ENCODE measurements around the gene OPA1. TPM values are rescaled to one million over a fixed set of nuclear protein-coding genes. Genes with fewer than 3 reads are reported as not detected.

OPA1 gene
- total RNA-seq, 1 experiment from 2014 or later = 63.0 TPM

DNA sequence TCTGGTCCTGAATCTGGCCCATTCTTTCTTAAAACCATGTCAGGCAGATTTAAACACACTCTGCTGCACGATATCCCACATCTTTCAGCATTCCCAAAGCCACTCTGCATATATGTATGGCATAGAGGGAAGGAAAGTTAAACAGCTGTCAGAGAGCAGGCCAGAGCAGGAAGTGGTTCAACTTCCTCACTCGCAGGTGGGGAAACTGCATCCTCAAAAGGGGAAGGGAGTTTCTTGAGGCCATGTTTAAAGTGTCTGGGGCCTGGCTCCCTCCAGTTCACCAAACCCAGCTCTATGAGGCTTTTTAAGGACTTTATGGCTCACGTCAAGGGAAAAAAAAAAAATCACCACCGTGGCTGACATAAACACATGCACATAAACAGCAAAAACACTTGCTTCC lies 123.1 kb downstream of the OPA1 start:
- no peak overlapping the region for H3K4me3 ChIP-seq (ENCODE audit: insufficient read depth, low read depth, low read length)

DNA sequence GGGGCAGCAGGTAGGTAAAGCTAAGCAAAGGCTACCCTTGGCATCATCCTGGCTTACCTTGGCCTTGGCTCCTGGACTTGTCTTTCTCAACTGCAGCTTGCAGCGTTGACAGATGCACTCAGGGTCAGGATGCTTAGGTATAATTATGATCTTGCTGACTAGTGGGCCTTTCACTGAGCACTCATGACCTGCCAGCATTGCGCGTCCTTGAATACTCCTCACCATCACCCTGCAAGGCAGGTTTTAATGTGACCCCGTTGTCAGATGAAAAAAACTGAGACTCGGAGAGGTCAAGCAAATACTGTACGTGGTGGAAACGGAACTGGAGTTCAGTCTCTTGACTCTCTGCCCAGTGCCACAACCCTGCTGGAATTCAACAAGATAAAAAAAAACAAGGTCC lies 126.7 kb downstream of the OPA1 start:
- no peak for DNase-seq
- Histone ChIP-seq H3K36me3 (replicated peaks; ENCODE audit: control insufficient read depth, insufficient read depth, low read length) (no peaks in the 10 kb centered on the region; the same call in 1 of the 2 replicates), H3K4me3 (ENCODE audit: insufficient read depth, low read depth, low read length) (no peak overlapping the region), H3K27me3 (ENCODE audit: control insufficient read depth, insufficient read depth, low read length) (no peaks in the 10 kb centered on the region)

More for the DNA sequence above, 123.1 kb downstream of the OPA1 start:
- no peaks in the 10 kb centered on the region; the same call in 1 of the 2 replicates for H3K36me3 ChIP-seq (replicated peaks; ENCODE audit: control insufficient read depth, insufficient read depth, low read length)
- H3K27me3 ChIP-seq (ENCODE audit: control insufficient read depth, insufficient read depth, low read length) = no peaks in the 10 kb centered on the region
- DNase-seq = no peak

- no peaks in the 10 kb centered on the region for H3K36me3 ChIP-seq (replicated peaks; ENCODE audit: control insufficient read depth, insufficient read depth, low read length)
- DNase-seq = no peak
- H3K4me3 ChIP-seq (ENCODE audit: insufficient read depth, low read depth, low read length) = no peak overlapping the region
These were observed 127.2 kb downstream of the OPA1 start for GRCh38 chr3:193720169-193720568.

GRCh38 chr3:193722566-193722965 lies 129.6 kb downstream of the OPA1 start:
- no peak for DNase-seq
- Histone ChIP-seq H3K27me3 (ENCODE audit: control insufficient read depth, insufficient read depth, low read length) (no peaks in the 10 kb centered on the region), H3K36me3 (replicated peaks; ENCODE audit: control insufficient read depth, insufficient read depth, low read length) (no peaks in the 10 kb centered on the region)

More at GRCh38 chr3:193720169-193720568, 127.2 kb downstream of the OPA1 start:
- H3K27me3 ChIP-seq (ENCODE audit: control insufficient read depth, insufficient read depth, low read length) = no peaks in the 10 kb centered on the region

GRCh38 chr3:193727089-193727488 lies 134.1 kb downstream of the OPA1 start:
- Histone ChIP-seq H3K27me3 (ENCODE audit: control insufficient read depth, insufficient read depth, low read length) (no peaks in the 10 kb centered on the region), H3K36me3 (replicated peaks; ENCODE audit: control insufficient read depth, insufficient read depth, low read length) (no peaks in the 10 kb centered on the region), H3K4me3 (ENCODE audit: insufficient read depth, low read depth, low read length) (no peak overlapping the region)
- no peak for DNase-seq

More at GRCh38 chr3:193722566-193722965, 129.6 kb downstream of the OPA1 start:
- H3K4me3 ChIP-seq (ENCODE audit: insufficient read depth, low read depth, low read length) = no peak overlapping the region

DNA sequence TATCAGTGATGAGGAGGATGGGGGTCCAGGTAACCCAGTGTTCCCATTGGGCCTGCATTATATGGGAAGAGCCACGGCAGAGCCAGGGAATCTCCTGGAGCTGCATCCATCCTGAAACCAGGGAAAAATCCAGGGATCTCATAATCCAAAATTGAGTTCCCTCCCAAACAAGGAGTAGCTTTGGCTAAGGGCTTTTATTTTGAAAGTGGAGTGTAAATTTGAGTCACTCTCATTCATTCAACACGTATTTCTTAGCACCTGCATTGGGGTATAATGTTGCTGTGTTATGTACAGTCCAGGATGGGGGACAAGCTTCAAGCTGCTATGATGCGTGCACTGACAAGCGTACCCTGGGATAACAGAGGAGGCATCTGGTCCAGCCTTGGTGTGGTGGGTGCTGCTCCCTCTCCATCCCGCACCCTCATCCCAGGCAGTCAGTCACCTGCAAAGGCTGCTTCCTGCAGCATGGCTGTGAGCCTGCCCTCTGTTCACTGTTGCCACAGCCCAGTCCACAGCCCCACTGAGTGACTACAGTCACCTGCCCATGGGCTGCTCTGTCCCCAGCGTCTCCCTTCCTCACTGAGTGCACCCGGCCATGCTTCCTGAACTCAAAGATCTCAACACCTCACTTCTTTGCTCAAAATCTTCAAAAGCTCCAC lies 135.6 kb downstream of the OPA1 start:
- DNase-seq = no peak

GRCh38 chr3:193729088-193729465 lies 136.1 kb downstream of the OPA1 start:
- Histone ChIP-seq H3K36me3 (replicated peaks; ENCODE audit: control insufficient read depth, insufficient read depth, low read length) (no peaks in the 10 kb centered on the region), H3K4me3 (ENCODE audit: insufficient read depth, low read depth, low read length) (no peak overlapping the region), H3K27me3 (ENCODE audit: control insufficient read depth, insufficient read depth, low read length) (no peaks in the 10 kb centered on the region)
- DNase-seq = no peak

More for the DNA sequence above, 135.6 kb downstream of the OPA1 start:
- Histone ChIP-seq H3K36me3 (replicated peaks; ENCODE audit: control insufficient read depth, insufficient read depth, low read length) (no peaks in the 10 kb centered on the region), H3K4me3 (ENCODE audit: insufficient read depth, low read depth, low read length) (no peak overlapping the region), H3K27me3 (ENCODE audit: control insufficient read depth, insufficient read depth, low read length) (no peaks in the 10 kb centered on the region)

DNA sequence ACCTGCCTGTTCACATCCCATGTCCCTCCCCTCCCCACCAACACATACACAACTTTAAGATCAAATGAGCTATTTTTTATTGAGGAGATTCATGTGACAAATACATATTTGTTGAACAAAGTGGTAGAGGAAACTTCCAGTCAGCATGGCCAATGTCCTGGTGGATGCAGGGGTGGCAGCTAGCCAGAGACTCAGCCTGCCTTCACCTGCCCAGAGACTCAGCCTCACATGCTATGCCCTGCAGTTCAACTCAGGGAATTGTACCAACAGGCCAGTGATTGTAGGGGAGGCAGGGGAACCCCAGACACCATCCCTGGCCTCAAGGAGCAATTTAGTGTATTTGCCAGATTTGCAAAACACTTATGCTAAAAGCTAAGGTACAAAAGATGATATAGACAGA lies 136.6 kb downstream of the OPA1 start:
- Histone ChIP-seq H3K36me3 (replicated peaks; ENCODE audit: control insufficient read depth, insufficient read depth, low read length) (no peaks in the 10 kb centered on the region), H3K27me3 (ENCODE audit: control insufficient read depth, insufficient read depth, low read length) (no peaks in the 10 kb centered on the region), H3K4me3 (ENCODE audit: insufficient read depth, low read depth, low read length) (no peak overlapping the region)
- DNase-seq = no peak

DNA sequence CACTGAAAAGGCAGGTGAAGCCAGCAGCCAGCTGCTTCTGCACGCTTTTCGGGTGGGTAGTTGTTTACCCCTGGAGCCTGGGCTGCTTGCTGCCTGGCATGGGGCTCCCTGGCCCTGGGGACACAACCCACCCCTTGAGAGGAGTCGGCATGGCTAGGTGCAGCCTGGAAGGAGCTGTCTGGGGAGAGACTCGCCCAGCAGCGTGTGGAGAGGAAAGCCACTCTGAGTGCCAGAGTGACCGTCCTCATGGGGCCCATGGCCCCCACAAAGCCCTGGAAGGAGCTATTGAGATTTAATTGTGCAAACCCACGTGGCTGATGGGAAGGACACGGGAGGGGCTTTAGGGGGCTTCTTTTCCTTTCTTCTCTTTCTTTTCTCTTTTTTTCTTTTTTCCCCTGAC lies 137.5 kb downstream of the OPA1 start:
- no peaks in the 10 kb centered on the region for H3K36me3 ChIP-seq (replicated peaks; ENCODE audit: control insufficient read depth, insufficient read depth, low read length)
- H3K4me3 ChIP-seq (ENCODE audit: insufficient read depth, low read depth, low read length) = no peak overlapping the region
- H3K27me3 ChIP-seq (ENCODE audit: control insufficient read depth, insufficient read depth, low read length) = no peaks in the 10 kb centered on the region
- DNase-seq = no peak

DNA sequence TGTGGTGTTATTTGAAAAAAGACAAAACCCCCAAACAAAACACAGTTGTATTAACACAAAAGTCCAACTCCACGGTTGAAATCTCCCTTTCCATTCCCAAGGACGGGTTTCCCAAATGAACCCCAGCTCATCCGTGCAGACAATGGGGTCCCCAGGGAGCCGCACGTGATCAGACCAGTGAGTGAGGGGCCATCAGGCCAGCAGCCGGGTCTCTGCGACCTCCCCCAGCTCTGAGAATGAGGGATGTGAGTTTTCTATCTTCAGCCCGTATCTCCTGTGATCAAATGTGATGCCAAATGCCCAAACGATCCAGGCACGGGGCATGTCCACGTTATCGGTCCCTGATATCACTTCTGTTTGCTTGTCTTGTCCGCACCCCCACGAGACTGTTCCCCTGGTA lies 138.0 kb downstream of the OPA1 start:
- H3K4me3 ChIP-seq (ENCODE audit: insufficient read depth, low read depth, low read length) = no peak overlapping the region
- no peaks in the 10 kb centered on the region for H3K27me3 ChIP-seq (ENCODE audit: control insufficient read depth, insufficient read depth, low read length)
- no peaks in the 10 kb centered on the region for H3K36me3 ChIP-seq (replicated peaks; ENCODE audit: control insufficient read depth, insufficient read depth, low read length)
- DNase-seq = no peak

- H3K4me3 ChIP-seq (ENCODE audit: insufficient read depth, low read depth, low read length) = no peak overlapping the region
- DNase-seq = no peak
- H3K27me3 ChIP-seq (ENCODE audit: control insufficient read depth, insufficient read depth, low read length) = no peaks in the 10 kb centered on the region
- H3K36me3 ChIP-seq (replicated peaks; ENCODE audit: control insufficient read depth, insufficient read depth, low read length) = no peaks in the 10 kb centered on the region
These were observed 138.6 kb downstream of the OPA1 start for GRCh38 chr3:193731656-193732055.

- Histone ChIP-seq H3K4me3 (ENCODE audit: insufficient read depth, low read depth, low read length) (no peak overlapping the region), H3K36me3 (replicated peaks; ENCODE audit: control insufficient read depth, insufficient read depth, low read length) (no peaks in the 10 kb centered on the region), H3K27me3 (ENCODE audit: control insufficient read depth, insufficient read depth, low read length) (no peaks in the 10 kb centered on the region)
- DNase-seq = no peak
These were observed 139.4 kb downstream of the OPA1 start for GRCh38 chr3:193732391-193732790.

- no peak for DNase-seq
- H3K27me3 ChIP-seq (ENCODE audit: control insufficient read depth, insufficient read depth, low read length) = no peaks in the 10 kb centered on the region
- H3K4me3 ChIP-seq (ENCODE audit: insufficient read depth, low read depth, low read length) = no peak overlapping the region
- H3K36me3 ChIP-seq (replicated peaks; ENCODE audit: control insufficient read depth, insufficient read depth, low read length) = no peaks in the 10 kb centered on the region
These were observed 139.8 kb downstream of the OPA1 start for GRCh38 chr3:193732827-193733226.

DNA sequence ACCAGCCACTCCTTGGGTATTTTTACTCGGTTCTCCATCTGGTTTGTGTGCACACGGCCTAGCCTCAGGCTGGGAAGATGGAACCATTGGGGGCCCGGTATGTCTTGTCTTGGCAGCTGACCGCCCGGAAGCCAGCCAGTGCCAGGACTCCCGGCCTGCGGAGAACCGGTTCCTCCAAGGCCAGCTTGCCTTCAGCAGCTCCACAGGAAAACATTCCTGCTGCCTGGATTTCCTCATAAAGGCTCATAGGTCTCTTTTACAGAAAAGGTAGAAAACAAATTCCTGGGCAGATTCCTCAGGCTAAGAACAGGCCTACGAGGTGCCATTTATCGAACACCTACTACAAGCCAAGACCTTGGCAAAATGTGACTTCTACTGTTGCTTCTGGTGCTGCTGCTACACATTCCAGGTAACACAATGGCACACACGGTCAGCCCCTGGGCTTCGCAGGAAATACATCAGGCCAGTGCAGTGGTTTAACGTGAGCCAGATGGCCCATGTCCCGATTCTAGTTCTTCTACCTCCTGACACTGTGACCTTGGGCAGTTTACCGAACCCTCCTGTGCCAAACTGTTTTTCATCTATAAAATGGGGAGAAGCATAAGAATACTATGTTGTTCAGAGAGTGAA lies 141.8 kb downstream of the OPA1 start:
- Histone ChIP-seq H3K27me3 (ENCODE audit: control insufficient read depth, insufficient read depth, low read length) (no peaks in the 10 kb centered on the region), H3K4me3 (ENCODE audit: insufficient read depth, low read depth, low read length) (no peak overlapping the region), H3K36me3 (replicated peaks; ENCODE audit: control insufficient read depth, insufficient read depth, low read length) (no peaks in the 10 kb centered on the region)
- no peak for DNase-seq

DNA sequence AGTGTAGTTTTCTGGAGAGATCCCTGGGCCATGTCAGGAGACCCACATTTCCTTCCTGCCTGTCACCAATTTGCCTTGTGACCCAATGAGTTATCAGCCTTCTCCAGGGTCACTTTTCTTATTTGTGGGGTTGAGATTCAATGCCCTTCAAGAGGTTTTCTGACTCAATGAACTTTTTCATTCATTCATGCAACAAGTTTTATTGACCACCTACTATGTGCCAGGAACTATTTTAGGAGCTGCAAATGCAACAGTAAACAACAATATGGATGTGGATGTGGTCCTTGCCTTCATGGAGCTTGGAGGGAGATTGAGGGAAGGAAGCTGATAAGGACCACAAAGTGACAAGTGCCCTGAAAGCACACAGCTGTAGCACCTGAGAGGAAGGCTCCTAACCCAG lies 142.8 kb downstream of the OPA1 start:
- H3K4me3 ChIP-seq (ENCODE audit: insufficient read depth, low read depth, low read length) = no peak overlapping the region
- H3K27me3 ChIP-seq (ENCODE audit: control insufficient read depth, insufficient read depth, low read length) = no peaks in the 10 kb centered on the region
- no peaks in the 10 kb centered on the region for H3K36me3 ChIP-seq (replicated peaks; ENCODE audit: control insufficient read depth, insufficient read depth, low read length)
- DNase-seq = no peak
